NCI-H2196 (cell line): ENCODE results near the gene SLC18B1.

Experiments
- DNase-seq: peaks from one replicate; lab custom pipeline; 2025; ENCODE audit not compliant: unreplicated experiment; lab: John Stamatoyannopoulos, UW

Gene SLC18B1

GRCh38 chr6:132797951-132798868 lies at the start of gene SLC18B1:
Gene SLC18B1, minus strand, starts transcription at chr6:132798637. Its CDS starts 181 bp downstream, at chr6:132798456.
- peak; percentile 26 for DNase-seq

GRCh38 chr6:132843316-132844035 lies 45.0 kb upstream of the SLC18B1 start:
- no peak for DNase-seq

GRCh38 chr6:132841966-132842365 lies 43.5 kb upstream of the SLC18B1 start:
- DNase-seq: no peak

- DNase-seq: no peak
Measured at GRCh38 chr6:132832891-132833290, 34.5 kb upstream of the SLC18B1 start.

GRCh38 chr6:132830334-132830751 lies 31.9 kb upstream of the SLC18B1 start:
- DNase-seq: peak; percentile 71

- no peak for DNase-seq
Measured at GRCh38 chr6:132820629-132821381, 22.4 kb upstream of the SLC18B1 start.

- DNase-seq: no peak
Measured at GRCh38 chr6:132819405-132820161, 21.1 kb upstream of the SLC18B1 start.

GRCh38 chr6:132818404-132819359 lies 20.2 kb upstream of the SLC18B1 start:
- DNase-seq: no peak

GRCh38 chr6:132817554-132818403 lies 19.3 kb upstream of the SLC18B1 start:
- no peak for DNase-seq

GRCh38 chr6:132816660-132817059 lies 18.2 kb upstream of the SLC18B1 start:
- no peak for DNase-seq

- no peak for DNase-seq
Measured at GRCh38 chr6:132814716-132815570, 16.5 kb upstream of the SLC18B1 start.

- DNase-seq: peak; percentile 44
Measured at GRCh38 chr6:132813173-132813856, 14.9 kb upstream of the SLC18B1 start.

- DNase-seq: peak; percentile 42
Measured at GRCh38 chr6:132812756-132813172, 14.3 kb upstream of the SLC18B1 start.

- DNase-seq: peak; percentile 17
Measured at GRCh38 chr6:132812255-132812732, 13.9 kb upstream of the SLC18B1 start.

- no peak for DNase-seq
Measured at GRCh38 chr6:132811276-132811675, 12.8 kb upstream of the SLC18B1 start.

GRCh38 chr6:132805548-132805947 lies 7.1 kb upstream of the SLC18B1 start:
- DNase-seq: no peak

- DNase-seq: no peak
Measured at GRCh38 chr6:132804251-132804650, 5.8 kb upstream of the SLC18B1 start.
